ENCODE results near the gene CA12. TPM values are rescaled to one million over a fixed set of nuclear protein-coding genes. Genes with fewer than 3 reads are reported as not detected.

Gene CA12
- polyA plus RNA-seq, 6 donors from 2014 or later, result not detected

- no peak overlapping the region for H3K4me3 Mint-ChIP-seq
- H3K9me3 Mint-ChIP-seq, result no peaks in the 10 kb centered on the region
- no peak for ATAC-seq (ENCODE audit: low read depth in 2 of 2)
- no peaks in the 10 kb centered on the region for H3K27me3 Mint-ChIP-seq
- H3K27ac Mint-ChIP-seq, result no peak overlapping the region
- no peak for DNase-seq
- H3K36me3 Mint-ChIP-seq, result no peaks in the 10 kb centered on the region
- peaks cover under 1 to 8% (median 3%) of the 10 kb centered on the region in 3 donors for H3K4me1 Mint-ChIP-seq
These were observed 13.1 kb downstream of the CA12 start for GRCh38 chr15:63368503-63368902.

GRCh38 chr15:63367900-63368299 lies 13.7 kb downstream of the CA12 start:
- Mint-ChIP-seq H3K36me3 (no peaks in the 10 kb centered on the region), H3K27me3 (no peaks in the 10 kb centered on the region), H3K27ac (no peak overlapping the region), H3K4me1 (peaks cover 6 to 10% (median 9%) of the 10 kb centered on the region in 3 donors), H3K9me3 (no peaks in the 10 kb centered on the region), H3K4me3 (no peak overlapping the region)
- no peak for ATAC-seq (ENCODE audit: low read depth in 2 of 2)
- DNase-seq, result no peak

- H3K36me3 Mint-ChIP-seq, result no peaks in the 10 kb centered on the region
- no peaks in the 10 kb centered on the region for H3K9me3 Mint-ChIP-seq
- H3K4me3 Mint-ChIP-seq, result no peak overlapping the region
- no peak for ATAC-seq (ENCODE audit: low read depth in 2 of 2)
- H3K4me1 Mint-ChIP-seq, result peaks cover 9 to 11% (median 10%) of the 10 kb centered on the region in 3 donors
- H3K27me3 Mint-ChIP-seq, result no peaks in the 10 kb centered on the region
- DNase-seq, result no peak
- H3K27ac Mint-ChIP-seq, result no peak overlapping the region
These were observed 14.3 kb downstream of the CA12 start for GRCh38 chr15:63367390-63367789.

- H3K27ac Mint-ChIP-seq, result no peak overlapping the region
- H3K4me3 Mint-ChIP-seq, result no peak overlapping the region
- DNase-seq (no peak), ATAC-seq (ENCODE audit: low read depth in 2 of 2) (no peak)
- no peaks in the 10 kb centered on the region for H3K36me3 Mint-ChIP-seq
- no peaks in the 10 kb centered on the region for H3K9me3 Mint-ChIP-seq
- H3K27me3 Mint-ChIP-seq, result no peaks in the 10 kb centered on the region
- H3K4me1 Mint-ChIP-seq, result peaks cover 12 to 16% (median 15%) of the 10 kb centered on the region in 3 donors
These were observed 15.2 kb downstream of the CA12 start for GRCh38 chr15:63366451-63366850.

- DNase-seq (no peak), ATAC-seq (ENCODE audit: low read depth in 2 of 2) (no peak)
- Mint-ChIP-seq H3K27ac (peak overlapping the region in 1 of 6 donors; percentile 52), H3K4me1 (peaks cover 15 to 18% (median 17%) of the 10 kb centered on the region in 3 donors), H3K27me3 (peaks cover 0 to 5% (median 0%) of the 10 kb centered on the region in 3 donors), H3K4me3 (no peak overlapping the region), H3K36me3 (no peaks in the 10 kb centered on the region), H3K9me3 (no peaks in the 10 kb centered on the region)
These were observed 16.4 kb downstream of the CA12 start for GRCh38 chr15:63365273-63365680.

- Mint-ChIP-seq H3K27me3 (peaks cover 0 to 5% (median under 1%) of the 10 kb centered on the region in 3 donors), H3K27ac (peak overlapping the region in 1 of 6 donors; percentile 69), H3K4me1 (peaks cover 15 to 18% (median 17%) of the 10 kb centered on the region in 3 donors), H3K4me3 (peak overlapping the region in 1 of 8 donors; percentile 26), H3K36me3 (no peaks in the 10 kb centered on the region), H3K9me3 (no peaks in the 10 kb centered on the region)
- DNase-seq (no peak), ATAC-seq (ENCODE audit: low read depth in 2 of 2) (no peak)
These were observed 17.0 kb downstream of the CA12 start for GRCh38 chr15:63364399-63365272.

- Mint-ChIP-seq H3K9me3 (no peaks in the 10 kb centered on the region), H3K27ac (peak overlapping the region in 5 of 6 donors; percentile 12 to 68 (median 39))
- ATAC-seq (ENCODE audit: low read depth in 2 of 2), result peak in 1 of 2 donors; percentile 8
These were observed 18.4 kb downstream of the CA12 start for GRCh38 chr15:63363292-63363691.

GRCh38 chr15:63362885-63363284 lies 18.8 kb downstream of the CA12 start:
- DNase-seq (peak; percentile 30), ATAC-seq (ENCODE audit: low read depth in 2 of 2) (peak; percentile 90 to 92)
- H3K4me3 Mint-ChIP-seq, result peak overlapping the region in 2 of 8 donors; percentile 31 to 45
- no peaks in the 10 kb centered on the region for H3K36me3 Mint-ChIP-seq
- H3K27ac Mint-ChIP-seq, result peak overlapping the region in 5 of 6 donors; percentile 12 to 86 (median 65)
- no peaks in the 10 kb centered on the region for H3K9me3 Mint-ChIP-seq
- H3K4me1 Mint-ChIP-seq, result peaks cover 15 to 18% (median 17%) of the 10 kb centered on the region in 3 donors
- H3K27me3 Mint-ChIP-seq, result peaks cover 0 to 14% (median 12%) of the 10 kb centered on the region in 3 donors

More at GRCh38 chr15:63363292-63363691, 18.4 kb downstream of the CA12 start:
- no peak for DNase-seq
- H3K4me3 Mint-ChIP-seq, result peak overlapping the region in 1 of 8 donors; percentile 45
- H3K36me3 Mint-ChIP-seq, result no peaks in the 10 kb centered on the region
- peaks cover 0 to 14% (median 12%) of the 10 kb centered on the region in 3 donors for H3K27me3 Mint-ChIP-seq
- peaks cover 15 to 18% (median 17%) of the 10 kb centered on the region in 3 donors for H3K4me1 Mint-ChIP-seq

GRCh38 chr15:63362196-63362595 lies 19.4 kb downstream of the CA12 start:
- no peaks in the 10 kb centered on the region for H3K36me3 Mint-ChIP-seq
- ATAC-seq (ENCODE audit: low read depth in 2 of 2), result peak in 1 of 2 donors; percentile 45
- DNase-seq, result no peak
- H3K27me3 Mint-ChIP-seq, result peaks cover 0 to 14% (median 12%) of the 10 kb centered on the region in 3 donors
- peak overlapping the region in 3 of 6 donors; percentile 34 to 90 (median 35) for H3K27ac Mint-ChIP-seq
- H3K4me1 Mint-ChIP-seq, result peaks cover 15 to 18% (median 17%) of the 10 kb centered on the region in 3 donors
- no peaks in the 10 kb centered on the region for H3K9me3 Mint-ChIP-seq
- H3K4me3 Mint-ChIP-seq, result peak overlapping the region in 1 of 8 donors; percentile 38

- H3K4me3 Mint-ChIP-seq, result no peak overlapping the region
- ATAC-seq (ENCODE audit: low read depth in 2 of 2) (no peak), DNase-seq (no peak)
- H3K4me1 Mint-ChIP-seq, result peaks cover 15 to 17% (median 15%) of the 10 kb centered on the region in 3 donors
- H3K27me3 Mint-ChIP-seq, result peaks cover 4 to 20% (median 15%) of the 10 kb centered on the region in 3 donors
- no peaks in the 10 kb centered on the region for H3K9me3 Mint-ChIP-seq
- H3K36me3 Mint-ChIP-seq, result no peaks in the 10 kb centered on the region
- H3K27ac Mint-ChIP-seq, result peak overlapping the region in 1 of 6 donors; percentile 29
These were observed 21.5 kb downstream of the CA12 start for GRCh38 chr15:63360170-63360569.

GRCh38 chr15:63358241-63359029 lies 23.2 kb downstream of the CA12 start:
- ATAC-seq (ENCODE audit: low read depth in 2 of 2) (no peak), DNase-seq (no peak)
- Mint-ChIP-seq H3K4me3 (no peak overlapping the region), H3K27me3 (peaks cover 4 to 20% (median 17%) of the 10 kb centered on the region in 3 donors), H3K4me1 (peaks cover 14 to 15% (median 15%) of the 10 kb centered on the region in 3 donors), H3K27ac (no peak overlapping the region), H3K36me3 (peaks cover 0 to 3% of the 10 kb centered on the region in 2 donors), H3K9me3 (no peaks in the 10 kb centered on the region)

- DNase-seq (no peak), ATAC-seq (ENCODE audit: low read depth in 2 of 2) (no peak)
- Mint-ChIP-seq H3K27me3 (peaks cover 4 to 20% (median 17%) of the 10 kb centered on the region in 3 donors), H3K9me3 (no peaks in the 10 kb centered on the region), H3K36me3 (peaks cover 0 to 3% of the 10 kb centered on the region in 2 donors), H3K4me1 (peaks cover 7 to 8% (median 8%) of the 10 kb centered on the region in 3 donors), H3K4me3 (no peak overlapping the region), H3K27ac (peak overlapping the region in 1 of 6 donors; percentile 69)
These were observed 23.9 kb downstream of the CA12 start for GRCh38 chr15:63357731-63358130.

- Mint-ChIP-seq H3K4me1 (peaks cover 3 to 6% (median 5%) of the 10 kb centered on the region in 3 donors), H3K27me3 (peaks cover 4 to 20% (median 17%) of the 10 kb centered on the region in 3 donors), H3K4me3 (no peak overlapping the region), H3K36me3 (peaks cover 0 to 3% of the 10 kb centered on the region in 2 donors), H3K27ac (no peak overlapping the region), H3K9me3 (no peaks in the 10 kb centered on the region)
- DNase-seq, result no peak
- ATAC-seq (ENCODE audit: low read depth in 2 of 2), result no peak
These were observed 24.6 kb downstream of the CA12 start for GRCh38 chr15:63357061-63357460.
